ENCODE results near the gene CTBP2.

The CTBP2 gene

DNA sequence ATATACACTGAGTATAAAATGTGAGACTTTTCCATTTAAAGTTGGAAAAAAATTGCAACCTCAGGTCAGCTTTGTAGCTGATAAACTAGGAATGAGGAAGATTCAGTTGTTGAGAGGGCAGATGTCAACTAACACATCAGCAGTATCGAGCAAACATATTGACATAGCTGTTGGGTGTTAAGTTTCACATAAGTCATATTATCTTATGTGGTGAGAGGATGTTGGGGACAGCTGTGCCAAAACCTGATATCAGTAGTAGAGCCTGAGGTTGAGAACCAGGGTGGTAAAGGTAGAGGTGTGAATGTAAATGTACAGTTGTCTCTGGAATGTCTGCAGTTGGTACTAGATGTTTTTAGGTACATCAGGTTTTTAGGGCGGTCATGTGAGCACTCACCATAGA lies 213.4 kb downstream of the CTBP2 start:
- no peak overlapping the region for H3K23ac ChIP-seq (ENCODE audit: low read length)
- H3K56ac ChIP-seq (ENCODE audit: low read length) = no peak overlapping the region
- no peak overlapping the region for H3K4me3 ChIP-seq (ENCODE audit: low read length)
- no peak overlapping the region for H2BK120ac ChIP-seq (ENCODE audit: low read depth, low read length)
- no peak overlapping the region for H4K5ac ChIP-seq (ENCODE audit: low read length)
- no peak overlapping the region for H3K4me2 ChIP-seq (ENCODE audit: low read length)
- H3K27me3 ChIP-seq (ENCODE audit: insufficient read depth, low read length, poor library complexity) = no peaks in the 10 kb centered on the region
- H4K8ac ChIP-seq (ENCODE audit: low read depth, low read length) = no peak overlapping the region
- peaks cover 55% of the 10 kb centered on the region for H3K79me2 ChIP-seq (ENCODE audit: control insufficient read depth, insufficient read depth, low read length)
- no peak overlapping the region for H3K9ac ChIP-seq (ENCODE audit: low read length)
- no peak overlapping the region for H3K4ac ChIP-seq (ENCODE audit: low read depth, low read length)
- peaks cover 23% of the 10 kb centered on the region for H3K79me1 ChIP-seq (ENCODE audit: low read length)
- H3K27ac ChIP-seq (ENCODE audit: low read depth, low read length) = no peak overlapping the region
- H2AK5ac ChIP-seq (ENCODE audit: low read length) = no peak overlapping the region
- no peaks in the 10 kb centered on the region for H3K4me1 ChIP-seq (ENCODE audit: control insufficient read depth, low read depth, low read length)
- DNase-seq = no peak
- H3K18ac ChIP-seq (ENCODE audit: low read length) = no peak overlapping the region
- no CpG with 5 or more reads among the region's 2 CpGs for WGBS (ENCODE audit: extremely low coverage, insufficient coverage, low lambda C conversion rate)
- H2BK5ac ChIP-seq (ENCODE audit: low read length) = no peak overlapping the region
- H2BK15ac ChIP-seq (replicated peaks; ENCODE audit: low read depth) = no peak overlapping the region
- no peaks in the 10 kb centered on the region for H3K36me3 ChIP-seq (ENCODE audit: control insufficient read depth, insufficient read depth, low read length)

DNA sequence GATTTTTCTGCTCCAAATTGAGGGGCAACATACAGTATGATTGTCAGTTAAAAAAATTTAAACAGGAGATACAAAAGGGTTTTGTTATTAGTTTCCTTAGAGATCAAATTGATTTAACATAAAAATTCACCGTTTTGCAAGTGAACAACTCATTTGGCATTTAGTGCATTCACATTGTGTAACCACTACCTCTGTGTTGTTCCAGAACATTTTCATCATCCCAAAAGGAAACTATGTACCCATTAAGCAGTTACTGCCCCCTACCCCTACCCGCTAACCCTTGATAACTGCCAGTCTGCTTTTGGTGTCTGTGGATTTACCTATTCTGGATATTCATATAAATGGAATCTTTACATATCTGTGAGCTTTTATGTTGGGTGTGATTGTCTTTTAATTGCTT lies 215.4 kb downstream of the CTBP2 start:
- H3K23ac ChIP-seq (ENCODE audit: low read length) = no peak overlapping the region
- H2BK120ac ChIP-seq (ENCODE audit: low read depth, low read length) = no peak overlapping the region
- H2BK15ac ChIP-seq (replicated peaks; ENCODE audit: low read depth) = no peak overlapping the region
- H2BK5ac ChIP-seq (ENCODE audit: low read length) = no peak overlapping the region
- H4K5ac ChIP-seq (ENCODE audit: low read length) = no peak overlapping the region
- no peak for DNase-seq
- H2AK5ac ChIP-seq (ENCODE audit: low read length) = no peak overlapping the region
- H3K79me1 ChIP-seq (ENCODE audit: low read length) = peaks cover 23% of the 10 kb centered on the region
- no peak overlapping the region for H3K4ac ChIP-seq (ENCODE audit: low read depth, low read length)
- no peaks in the 10 kb centered on the region for H3K27me3 ChIP-seq (ENCODE audit: insufficient read depth, low read length, poor library complexity)
- no peaks in the 10 kb centered on the region for H3K36me3 ChIP-seq (ENCODE audit: control insufficient read depth, insufficient read depth, low read length)
- no peak overlapping the region for H3K18ac ChIP-seq (ENCODE audit: low read length)
- peaks cover 55% of the 10 kb centered on the region for H3K79me2 ChIP-seq (ENCODE audit: control insufficient read depth, insufficient read depth, low read length)
- no peak overlapping the region for H4K8ac ChIP-seq (ENCODE audit: low read depth, low read length)
- no peak overlapping the region for H3K27ac ChIP-seq (ENCODE audit: low read depth, low read length)
- WGBS (ENCODE audit: extremely low coverage, insufficient coverage, low lambda C conversion rate) = no CpG with 5 or more reads among the region's 2 CpGs
- H3K4me2 ChIP-seq (ENCODE audit: low read length) = no peak overlapping the region
- no peak overlapping the region for H3K9ac ChIP-seq (ENCODE audit: low read length)
- H3K4me3 ChIP-seq (ENCODE audit: low read length) = no peak overlapping the region
- H3K56ac ChIP-seq (ENCODE audit: low read length) = no peak overlapping the region
- no peaks in the 10 kb centered on the region for H3K4me1 ChIP-seq (ENCODE audit: control insufficient read depth, low read depth, low read length)

DNA sequence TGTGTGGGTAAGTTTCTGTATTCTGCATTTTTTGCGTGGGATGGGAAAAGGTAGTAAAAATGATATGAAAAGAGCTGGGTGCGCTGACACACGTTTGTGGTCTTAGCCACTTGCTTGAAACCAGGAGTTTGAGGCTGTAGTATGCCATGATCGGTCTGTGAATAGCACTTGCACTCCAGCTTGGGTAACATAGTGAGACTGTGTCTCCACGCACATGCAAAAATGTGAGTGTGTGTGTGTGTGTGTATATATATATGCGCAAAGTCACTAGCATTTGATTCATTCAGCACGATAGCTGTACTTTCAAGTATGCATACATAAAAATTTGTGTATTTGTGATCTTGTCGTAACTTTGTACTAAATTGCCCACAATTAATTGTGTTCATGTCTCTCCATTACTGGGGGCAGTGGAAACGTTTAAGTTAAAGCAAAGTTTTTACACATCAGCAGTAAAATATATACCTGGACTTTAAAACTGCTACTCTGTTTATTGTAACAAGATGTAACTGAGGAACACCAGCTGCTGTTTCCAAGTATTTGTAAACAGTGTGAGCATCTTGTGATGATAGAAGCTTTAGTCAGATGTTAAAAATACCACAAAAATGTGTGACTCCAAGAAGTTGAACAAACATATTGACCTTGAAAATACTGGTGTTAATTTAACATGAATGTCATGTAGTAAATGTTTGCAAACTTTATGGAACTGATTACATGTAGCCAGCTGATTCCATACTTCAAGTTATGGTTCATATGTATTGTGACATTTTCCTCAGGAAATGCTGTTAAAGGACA lies 216.9 kb downstream of the CTBP2 start:
- no peak overlapping the region for H3K18ac ChIP-seq (ENCODE audit: low read length)
- H4K8ac ChIP-seq (ENCODE audit: low read depth, low read length) = no peak overlapping the region
- H3K79me2 ChIP-seq (ENCODE audit: control insufficient read depth, insufficient read depth, low read length) = peaks cover 54% of the 10 kb centered on the region
- no peak overlapping the region for H3K4me2 ChIP-seq (ENCODE audit: low read length)
- H2BK5ac ChIP-seq (ENCODE audit: low read length) = no peak overlapping the region
- H2BK15ac ChIP-seq (replicated peaks; ENCODE audit: low read depth) = no peak overlapping the region
- no peak overlapping the region for H2BK120ac ChIP-seq (ENCODE audit: low read depth, low read length)
- no peak overlapping the region for H3K4ac ChIP-seq (ENCODE audit: low read depth, low read length)
- no peak overlapping the region for H3K56ac ChIP-seq (ENCODE audit: low read length)
- no peak overlapping the region for H2AK5ac ChIP-seq (ENCODE audit: low read length)
- no peaks in the 10 kb centered on the region for H3K4me1 ChIP-seq (ENCODE audit: control insufficient read depth, low read depth, low read length)
- no peak overlapping the region for H4K5ac ChIP-seq (ENCODE audit: low read length)
- H3K79me1 ChIP-seq (ENCODE audit: low read length) = peaks cover 20% of the 10 kb centered on the region
- no peaks in the 10 kb centered on the region for H3K27me3 ChIP-seq (ENCODE audit: insufficient read depth, low read length, poor library complexity)
- H3K27ac ChIP-seq (ENCODE audit: low read depth, low read length) = no peak overlapping the region
- no CpG with 5 or more reads among the region's 9 CpGs for WGBS (ENCODE audit: extremely low coverage, insufficient coverage, low lambda C conversion rate)
- H3K36me3 ChIP-seq (ENCODE audit: control insufficient read depth, insufficient read depth, low read length) = no peaks in the 10 kb centered on the region
- no peak overlapping the region for H3K23ac ChIP-seq (ENCODE audit: low read length)
- H3K4me3 ChIP-seq (ENCODE audit: low read length) = no peak overlapping the region
- DNase-seq = no peak
- H3K9ac ChIP-seq (ENCODE audit: low read length) = no peak overlapping the region

DNA sequence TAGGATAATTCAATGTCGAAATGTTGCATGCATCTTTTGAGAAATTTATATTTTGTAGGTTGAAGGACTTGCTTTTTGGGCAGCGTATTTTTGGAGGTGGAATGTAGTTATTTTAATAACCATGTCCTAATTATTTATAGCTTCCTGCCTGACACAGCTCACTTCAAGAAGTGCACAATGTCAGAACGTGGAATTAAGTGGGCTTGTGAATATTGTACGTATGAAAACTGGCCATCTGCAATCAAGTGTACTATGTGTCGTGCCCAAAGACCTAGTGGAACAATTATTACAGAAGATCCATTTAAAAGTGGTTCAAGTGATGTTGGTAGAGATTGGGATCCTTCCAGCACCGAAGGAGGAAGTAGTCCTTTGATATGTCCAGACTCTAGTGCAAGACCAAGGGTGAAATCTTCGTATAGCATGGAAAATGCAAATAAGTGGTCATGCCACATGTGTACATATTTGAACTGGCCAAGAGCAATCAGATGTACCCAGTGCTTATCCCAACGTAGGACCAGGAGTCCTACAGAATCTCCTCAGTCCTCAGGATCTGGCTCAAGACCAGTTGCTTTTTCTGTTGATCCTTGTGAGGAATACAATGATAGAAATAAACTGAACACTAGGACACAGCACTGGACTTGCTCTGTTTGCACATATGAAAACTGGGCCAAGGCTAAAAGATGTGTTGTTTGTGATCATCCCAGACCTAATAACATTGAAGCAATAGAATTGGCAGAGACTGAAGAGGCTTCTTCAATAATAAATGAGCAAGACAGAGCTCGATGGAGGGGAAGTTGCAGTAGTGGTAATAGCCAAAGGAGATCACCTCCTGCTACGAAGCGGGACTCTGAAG lies 217.8 kb downstream of the CTBP2 start:
- Histone ChIP-seq H3K4me2 (ENCODE audit: low read length) (no peak overlapping the region), H3K4me3 (ENCODE audit: low read length) (no peak overlapping the region), H2BK5ac (ENCODE audit: low read length) (no peak overlapping the region), H3K27ac (ENCODE audit: low read depth, low read length) (no peak overlapping the region), H3K36me3 (ENCODE audit: control insufficient read depth, insufficient read depth, low read length) (no peaks in the 10 kb centered on the region), H4K8ac (ENCODE audit: low read depth, low read length) (no peak overlapping the region), H2BK15ac (replicated peaks; ENCODE audit: low read depth) (no peak overlapping the region), H2AK5ac (ENCODE audit: low read length) (no peak overlapping the region), H3K4me1 (ENCODE audit: control insufficient read depth, low read depth, low read length) (no peaks in the 10 kb centered on the region), H3K56ac (ENCODE audit: low read length) (no peak overlapping the region), H3K79me1 (ENCODE audit: low read length) (peaks cover 20% of the 10 kb centered on the region), H3K4ac (ENCODE audit: low read depth, low read length) (no peak overlapping the region), H3K27me3 (ENCODE audit: insufficient read depth, low read length, poor library complexity) (no peaks in the 10 kb centered on the region), H3K9ac (ENCODE audit: low read length) (no peak overlapping the region), H2BK120ac (ENCODE audit: low read depth, low read length) (no peak overlapping the region), H3K18ac (ENCODE audit: low read length) (no peak overlapping the region), H4K5ac (ENCODE audit: low read length) (no peak overlapping the region), H3K23ac (ENCODE audit: low read length) (no peak overlapping the region), H3K79me2 (ENCODE audit: control insufficient read depth, insufficient read depth, low read length) (peaks cover 53% of the 10 kb centered on the region)
- no peak for DNase-seq
- 100% methylated on average over 2 of the region's 11 CpGs for WGBS (ENCODE audit: extremely low coverage, insufficient coverage, low lambda C conversion rate)

DNA sequence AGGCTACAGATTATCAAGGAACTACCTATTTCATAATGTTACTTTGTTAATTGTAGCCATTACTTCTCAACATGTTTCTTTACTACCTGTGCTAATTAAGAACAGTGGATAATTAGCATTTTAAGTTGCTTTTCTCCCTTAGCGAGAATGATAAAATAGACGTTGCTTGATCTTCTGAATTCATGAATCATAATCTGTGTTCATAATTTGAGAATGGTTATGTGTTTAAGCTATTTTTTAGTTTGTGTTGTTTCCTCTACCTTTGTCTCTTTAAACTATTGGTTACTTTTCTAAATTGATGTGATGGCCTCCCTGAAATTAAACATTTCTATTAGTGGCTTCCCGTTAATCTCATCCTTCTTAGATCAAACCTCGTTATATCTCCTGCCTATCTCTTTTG lies 218.5 kb downstream of the CTBP2 start, which contains the start of gene ZRANB1:
Gene ZRANB1 (plus strand): TSS at position 301 of the 400 bp plus-strand sequence. CDS start 371 bp downstream, outside the sequence.
- no peak within 1 kb of the TSS for H2BK120ac ChIP-seq (ENCODE audit: low read depth, low read length)
- H3K18ac ChIP-seq (ENCODE audit: low read length) = no peak within 1 kb of the TSS
- H3K4me2 ChIP-seq (ENCODE audit: low read length) = no peak within 1 kb of the TSS
- no peak within 1 kb of the TSS for H3K4me3 ChIP-seq (ENCODE audit: low read length)
- H3K9ac ChIP-seq (ENCODE audit: low read length) = no peak within 1 kb of the TSS
- H3K23ac ChIP-seq (ENCODE audit: low read length) = no peak within 1 kb of the TSS
- no peaks in the 10 kb centered on the region for H3K27me3 ChIP-seq (ENCODE audit: insufficient read depth, low read length, poor library complexity)
- no peak within 1 kb of the TSS for H4K5ac ChIP-seq (ENCODE audit: low read length)
- no peak within 1 kb of the TSS for H3K27ac ChIP-seq (ENCODE audit: low read depth, low read length)
- no peak within 1 kb of the TSS for H3K4ac ChIP-seq (ENCODE audit: low read depth, low read length)
- no peak within 1 kb of the TSS for H2BK5ac ChIP-seq (ENCODE audit: low read length)
- H2AK5ac ChIP-seq (ENCODE audit: low read length) = no peak within 1 kb of the TSS
- no peak within 1 kb of the TSS for H4K8ac ChIP-seq (ENCODE audit: low read depth, low read length)
- peaks cover 17% of the 10 kb centered on the region for H3K79me1 ChIP-seq (ENCODE audit: low read length)
- no CpG with 5 or more reads among the region's 4 CpGs for WGBS (ENCODE audit: extremely low coverage, insufficient coverage, low lambda C conversion rate)
- H3K36me3 ChIP-seq (ENCODE audit: control insufficient read depth, insufficient read depth, low read length) = no peaks in the 10 kb centered on the region
- no peak within 1 kb of the TSS for H3K56ac ChIP-seq (ENCODE audit: low read length)
- H3K79me2 ChIP-seq (ENCODE audit: control insufficient read depth, insufficient read depth, low read length) = peaks cover 49% of the 10 kb centered on the region
- DNase-seq = no peak
- H2BK15ac ChIP-seq (replicated peaks; ENCODE audit: low read depth) = no peak within 1 kb of the TSS
- no peaks in the 10 kb centered on the region for H3K4me1 ChIP-seq (ENCODE audit: control insufficient read depth, low read depth, low read length)
